Measurements from ENCODE around the gene CAND2. TPM values are rescaled to one million over a fixed set of nuclear protein-coding genes. Genes with fewer than 3 reads are reported as not detected.

Gene CAND2
- 13.2 to 14.4 TPM (median 14.0 TPM) in 3 replicates for total RNA-seq

DNA sequence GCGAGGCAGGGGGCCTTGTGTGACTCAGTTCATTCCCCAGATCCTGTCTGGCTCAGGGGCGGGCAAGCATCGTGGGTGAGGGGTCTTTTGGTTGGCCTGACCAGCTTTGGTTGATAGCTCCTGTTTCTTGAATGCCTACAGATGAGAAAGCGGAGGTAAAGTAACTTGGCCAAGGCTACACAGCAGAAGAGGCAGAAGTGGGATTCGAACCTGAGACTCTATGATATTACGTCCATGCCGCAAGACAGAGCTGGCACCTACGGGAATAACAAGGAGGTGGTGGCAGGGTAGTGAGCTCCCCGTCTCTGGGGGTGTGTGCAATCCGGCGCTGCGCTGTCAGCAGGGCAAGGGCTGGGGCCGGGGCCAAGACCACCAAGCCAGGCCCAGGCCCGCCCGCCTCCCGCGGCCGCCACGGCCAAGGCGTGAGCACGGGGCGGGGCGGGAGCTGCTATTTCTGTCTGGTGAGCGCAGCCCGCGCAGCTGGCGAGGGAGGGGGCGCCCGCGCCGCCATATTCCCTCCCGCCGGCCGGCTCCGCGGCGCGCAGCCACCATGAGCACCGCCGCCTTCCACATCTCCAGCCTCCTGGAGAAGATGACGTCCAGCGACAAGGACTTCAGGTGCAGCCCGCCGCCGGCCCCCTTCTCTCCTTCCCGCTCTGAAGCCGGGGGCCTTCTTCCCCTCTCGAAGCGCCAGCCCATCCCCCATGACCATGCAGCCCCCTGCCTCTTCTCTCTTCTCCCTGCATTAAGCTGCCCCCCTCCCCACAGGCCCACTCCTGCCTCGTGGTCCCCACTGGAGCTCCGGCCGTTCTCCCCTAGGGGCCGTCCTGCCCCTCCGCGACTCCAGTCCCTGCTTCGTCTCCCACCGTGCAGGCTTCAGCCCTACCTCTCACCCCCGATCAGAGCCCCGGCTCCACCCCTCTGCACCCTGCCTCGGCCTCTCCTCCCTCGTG, at the start of gene CAND2:
Gene CAND2 (plus strand): TSS at position 510 of the 953 bp plus-strand sequence. CDS start 41 bp downstream, at position 551.
- Mint-ChIP-seq H3K9me3 (no peaks in the 10 kb centered on the region), H3K4me1 (peaks cover 5% of the 10 kb centered on the region), H3K27ac (peak within 1 kb of the TSS; percentile 53), H3K4me3 (peak within 1 kb of the TSS; percentile 86), H3K27me3 (ENCODE audit: low read depth) (no peaks in the 10 kb centered on the region), H3K36me3 (no peaks in the 10 kb centered on the region)
- DNase-seq (ENCODE audit: low spot score in 2 of 2, unreplicated experiment in 2 of 2), result peak in 1 of 2 experiments; percentile 59
- TF ChIP-seq, protein P1, sequence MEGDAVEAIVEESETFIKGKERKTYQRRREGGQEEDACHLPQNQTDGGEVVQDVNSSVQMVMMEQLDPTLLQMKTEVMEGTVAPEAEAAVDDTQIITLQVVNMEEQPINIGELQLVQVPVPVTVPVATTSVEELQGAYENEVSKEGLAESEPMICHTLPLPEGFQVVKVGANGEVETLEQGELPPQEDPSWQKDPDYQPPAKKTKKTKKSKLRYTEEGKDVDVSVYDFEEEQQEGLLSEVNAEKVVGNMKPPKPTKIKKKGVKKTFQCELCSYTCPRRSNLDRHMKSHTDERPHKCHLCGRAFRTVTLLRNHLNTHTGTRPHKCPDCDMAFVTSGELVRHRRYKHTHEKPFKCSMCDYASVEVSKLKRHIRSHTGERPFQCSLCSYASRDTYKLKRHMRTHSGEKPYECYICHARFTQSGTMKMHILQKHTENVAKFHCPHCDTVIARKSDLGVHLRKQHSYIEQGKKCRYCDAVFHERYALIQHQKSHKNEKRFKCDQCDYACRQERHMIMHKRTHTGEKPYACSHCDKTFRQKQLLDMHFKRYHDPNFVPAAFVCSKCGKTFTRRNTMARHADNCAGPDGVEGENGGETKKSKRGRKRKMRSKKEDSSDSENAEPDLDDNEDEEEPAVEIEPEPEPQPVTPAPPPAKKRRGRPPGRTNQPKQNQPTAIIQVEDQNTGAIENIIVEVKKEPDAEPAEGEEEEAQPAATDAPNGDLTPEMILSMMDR (IDR thresholded peaks at IDR 0.05; ENCODE audit: unreplicated experiment), result no peak

DNA sequence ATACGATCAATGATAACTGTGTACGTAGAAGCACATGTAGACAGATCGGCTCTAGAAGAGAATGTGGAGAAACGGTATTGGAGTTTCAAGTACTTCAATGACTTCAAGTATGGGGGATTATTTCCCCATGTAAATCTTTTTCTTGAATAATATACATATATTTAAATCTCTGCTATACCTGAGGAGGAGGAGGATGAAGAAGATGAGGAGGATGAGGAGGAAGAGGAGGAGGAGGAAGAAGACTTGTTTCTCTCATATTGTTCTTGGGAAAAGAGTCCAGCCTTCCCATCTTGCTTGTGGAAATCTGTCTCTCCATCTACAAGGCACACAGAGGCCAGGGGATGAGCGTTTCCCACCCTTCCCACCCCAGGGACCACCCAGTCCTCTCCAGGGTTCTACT, 48.0 kb upstream of the CAND2 start:
- Mint-ChIP-seq H3K4me1 (no peaks in the 10 kb centered on the region), H3K27ac (no peak overlapping the region), H3K36me3 (peaks cover 2% of the 10 kb centered on the region), H3K4me3 (no peak overlapping the region), H3K27me3 (ENCODE audit: low read depth) (no peaks in the 10 kb centered on the region), H3K9me3 (no peaks in the 10 kb centered on the region)
- TF ChIP-seq, protein P1 (IDR thresholded peaks at IDR 0.05; ENCODE audit: unreplicated experiment), result no peak
- DNase-seq (ENCODE audit: low spot score in 2 of 2, unreplicated experiment in 2 of 2), result no peak

DNA sequence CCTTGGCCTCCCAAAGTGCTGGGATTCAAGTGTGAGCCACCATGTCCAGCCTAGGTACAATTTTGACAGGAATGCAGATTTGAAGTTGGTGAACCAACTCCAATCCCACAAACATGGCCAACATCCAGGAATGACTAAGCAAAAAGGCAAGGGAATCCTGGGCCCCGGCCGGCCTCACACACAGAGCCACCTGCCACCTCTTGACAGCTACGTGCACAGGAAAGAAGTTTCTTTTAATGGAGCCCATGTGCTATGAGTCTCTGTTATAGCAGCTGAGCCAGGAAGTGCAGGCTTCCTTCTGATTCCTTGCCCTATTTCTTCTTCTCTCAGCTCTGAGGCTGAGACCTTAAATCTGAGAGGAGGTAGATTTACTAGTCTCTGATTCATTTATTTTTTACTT, 46.3 kb upstream of the CAND2 start:
- Mint-ChIP-seq H3K36me3 (no peaks in the 10 kb centered on the region), H3K9me3 (no peaks in the 10 kb centered on the region), H3K27me3 (ENCODE audit: low read depth) (no peaks in the 10 kb centered on the region), H3K4me1 (no peaks in the 10 kb centered on the region), H3K27ac (peak overlapping the region; percentile 30), H3K4me3 (no peak overlapping the region)
- TF ChIP-seq, protein P1 (IDR thresholded peaks at IDR 0.05; ENCODE audit: unreplicated experiment), result no peak
- no peak for DNase-seq (ENCODE audit: low spot score in 2 of 2, unreplicated experiment in 2 of 2)

DNA sequence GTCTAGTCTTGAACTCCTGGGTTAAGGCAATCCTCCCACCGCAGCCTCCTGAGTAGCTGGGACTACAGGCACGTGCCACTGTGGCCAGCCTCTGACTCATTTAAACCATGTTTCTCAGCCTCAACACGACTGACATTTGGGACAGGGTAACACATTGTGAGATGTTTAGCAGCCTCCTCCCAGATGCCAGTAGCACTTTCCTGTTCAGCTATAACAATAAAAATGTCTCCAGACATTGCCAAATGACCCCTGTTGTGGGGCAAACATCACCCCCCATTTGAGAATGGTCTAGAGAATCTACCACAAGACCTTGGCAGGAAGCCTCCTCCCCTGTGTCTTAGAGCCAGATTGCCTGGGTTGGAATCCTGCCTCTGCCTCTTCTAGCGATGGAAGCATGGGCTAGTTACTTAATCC, 45.8 kb upstream of the CAND2 start:
- H3K27me3 Mint-ChIP-seq (ENCODE audit: low read depth), result no peaks in the 10 kb centered on the region
- H3K4me1 Mint-ChIP-seq, result no peaks in the 10 kb centered on the region
- H3K4me3 Mint-ChIP-seq, result no peak overlapping the region
- no peak for DNase-seq (ENCODE audit: low spot score in 2 of 2, unreplicated experiment in 2 of 2)
- TF ChIP-seq, protein P1 (IDR thresholded peaks at IDR 0.05; ENCODE audit: unreplicated experiment), result no peak
- no peaks in the 10 kb centered on the region for H3K36me3 Mint-ChIP-seq
- no peaks in the 10 kb centered on the region for H3K9me3 Mint-ChIP-seq
- peak overlapping the region; percentile 25 for H3K27ac Mint-ChIP-seq

DNA sequence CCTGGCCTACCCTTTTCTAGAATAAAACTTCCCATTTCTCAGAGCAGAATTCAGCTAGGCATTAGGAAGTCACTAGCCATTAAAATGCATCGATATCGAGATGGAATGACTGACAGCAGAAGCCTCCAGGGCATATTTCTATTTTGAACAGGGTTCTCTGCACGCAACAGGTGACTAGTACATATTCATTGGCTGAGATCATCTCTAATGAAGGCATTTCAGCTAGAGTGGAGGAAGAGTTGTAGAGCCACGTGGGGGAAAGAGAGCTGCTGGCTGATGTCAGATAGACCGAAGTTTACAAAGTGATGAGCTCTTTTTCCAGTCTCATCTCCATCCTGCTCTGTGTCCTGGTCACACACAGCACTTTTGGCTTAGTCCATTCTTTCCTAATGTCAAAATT, 44.9 kb upstream of the CAND2 start:
- no peak for DNase-seq (ENCODE audit: low spot score in 2 of 2, unreplicated experiment in 2 of 2)
- TF ChIP-seq, protein P1 (IDR thresholded peaks at IDR 0.05; ENCODE audit: unreplicated experiment), result no peak
- H3K4me3 Mint-ChIP-seq, result no peak overlapping the region
- no peaks in the 10 kb centered on the region for H3K9me3 Mint-ChIP-seq
- peaks cover 1% of the 10 kb centered on the region for H3K4me1 Mint-ChIP-seq
- H3K27me3 Mint-ChIP-seq (ENCODE audit: low read depth), result no peaks in the 10 kb centered on the region
- peak overlapping the region; percentile 12 for H3K27ac Mint-ChIP-seq
- H3K36me3 Mint-ChIP-seq, result no peaks in the 10 kb centered on the region
